H9 (cell line): ENCODE data around the gene ALKBH2. TPM values are rescaled to one million over a fixed set of nuclear protein-coding genes. Genes with fewer than 3 reads are reported as not detected.

ENCODE experiments used
- DNase-seq: peaks from one replicate; pipeline ENCODE4 v3.0.0-alpha.2; 2017
- H2AFZ ChIP-seq: one replicate; pipeline ENCODE4 v1.6.1; 2013; ENCODE audit warnings: mild to moderate bottlenecking, low read length, control low read depth, moderate library complexity
- H2AK5ac ChIP-seq: 2 replicates; pipeline ENCODE4 v1.6.1; 2013; ENCODE audit warnings: low read length, control low read depth, mixed read lengths; ENCODE audit not compliant: insufficient read length
- H2BK120ac ChIP-seq: one replicate; pipeline ENCODE4 v1.6.1; 2013; ENCODE audit warnings: low read depth, mild to moderate bottlenecking, low read length, control low read depth, inconsistent platforms; ENCODE audit not compliant: poor library complexity, severe bottlenecking
- H2BK12ac ChIP-seq: 2 replicates; pipeline ENCODE4 v1.6.1; 2013; ENCODE audit warnings: low read length, control low read depth, mixed read lengths, low read depth; ENCODE audit not compliant: insufficient read length
- H2BK15ac ChIP-seq: 2 replicates; pipeline ENCODE4 v1.6.1; 2013; ENCODE audit warnings: low read depth, low read length, control low read depth
- H2BK20ac ChIP-seq: one replicate; pipeline ENCODE4 v1.6.1; 2013; ENCODE audit warnings: low read depth, mild to moderate bottlenecking, low read length, control low read depth, inconsistent platforms; ENCODE audit not compliant: poor library complexity, severe bottlenecking
- H2BK5ac ChIP-seq: 2 replicates; pipeline ENCODE4 v1.6.1; 2013; ENCODE audit warnings: low read length, control low read depth, mixed read lengths; ENCODE audit not compliant: insufficient read length
- H3K14ac ChIP-seq: 2 replicates; pipeline ENCODE4 v1.6.1; 2013; ENCODE audit warnings: low read length, control low read depth; ENCODE audit not compliant: insufficient read depth
- H3K18ac ChIP-seq: 2 replicates; pipeline ENCODE4 v1.6.1; 2013; ENCODE audit warnings: low read depth, mild to moderate bottlenecking, mixed read lengths, low read length, control low read depth; ENCODE audit not compliant: insufficient read length
- H3K23ac ChIP-seq: 2 replicates; pipeline ENCODE4 v1.6.1; 2013; ENCODE audit warnings: low read length, control low read depth, mixed read lengths, low read depth; ENCODE audit not compliant: insufficient read length
- H3K23me2 ChIP-seq: 2 replicates; pipeline ENCODE4 v1.6.1; 2013; ENCODE audit warnings: low read depth, mild to moderate bottlenecking, mixed read lengths, low read length, control low read depth; ENCODE audit not compliant: insufficient read length, poor library complexity, severe bottlenecking
- H3K27ac ChIP-seq: 2 replicates; pipeline ENCODE4 v1.5.1; 2013; ENCODE audit warnings: low read length, control low read depth, mixed read lengths, low read depth; ENCODE audit not compliant: insufficient read length
- H3K27me3 ChIP-seq: 2 replicates; pipeline ENCODE4 v1.6.1; 2013; ENCODE audit warnings: low read length, control low read depth, inconsistent platforms; ENCODE audit not compliant: insufficient read depth
- H3K4ac ChIP-seq: 2 replicates; pipeline ENCODE4 v1.6.1; 2013; ENCODE audit warnings: low read depth, mild to moderate bottlenecking, control low read depth, inconsistent platforms, low read length, moderate library complexity
- H3K4me1 ChIP-seq: 2 replicates; pipeline ENCODE4 v1.6.1; 2013; ENCODE audit warnings: low read length, control low read depth, inconsistent platforms; ENCODE audit not compliant: insufficient read depth
- H3K4me2 ChIP-seq: 2 replicates; pipeline ENCODE4 v1.6.1; 2013; ENCODE audit warnings: low read length, control low read depth, mixed read lengths; ENCODE audit not compliant: insufficient read length, insufficient read depth
- H3K56ac ChIP-seq: 2 replicates; pipeline ENCODE4 v1.6.1; 2013; ENCODE audit warnings: low read depth, mild to moderate bottlenecking, mixed read lengths, low read length, control low read depth; ENCODE audit not compliant: insufficient read length
- H3K79me1 ChIP-seq: 2 replicates; pipeline ENCODE4 v1.6.1; 2013; ENCODE audit warnings: low read depth, mild to moderate bottlenecking, moderate library complexity, low read length, control low read depth, inconsistent platforms; ENCODE audit not compliant: insufficient read depth, poor library complexity, severe bottlenecking
- H3K79me2 ChIP-seq: 2 replicates; pipeline ENCODE4 v1.6.1; 2013; ENCODE audit warnings: low read length, control low read depth, inconsistent platforms; ENCODE audit not compliant: insufficient read depth
- H3K9ac ChIP-seq: 2 replicates; pipeline ENCODE4 v1.6.1; 2013; ENCODE audit warnings: low read length, control low read depth, mixed read lengths; ENCODE audit not compliant: insufficient read length; ENCODE audit errors: extremely low read depth
- H3K9me3 ChIP-seq: one replicate; pipeline ENCODE4 v1.6.1; 2013; ENCODE audit warnings: low read depth, low read length, inconsistent platforms; ENCODE audit not compliant: control insufficient read depth
- H3T11ph ChIP-seq: one replicate; pipeline ENCODE4 v1.6.1; 2013; ENCODE audit warnings: mild to moderate bottlenecking, low read length, control low read depth, inconsistent platforms
- H4K20me1 ChIP-seq: one replicate; pipeline ENCODE4 v1.6.1; 2013; ENCODE audit not compliant: control insufficient read depth, insufficient read length, insufficient read depth
- H4K5ac ChIP-seq: 2 replicates; pipeline ENCODE4 v1.6.1; 2013; ENCODE audit warnings: low read depth, mild to moderate bottlenecking, mixed read lengths, low read length, control low read depth; ENCODE audit not compliant: insufficient read length
- H4K8ac ChIP-seq: replicated peaks from 2 replicates; pipeline ENCODE4 v1.6.1; 2013; ENCODE audit warnings: low read length, control low read depth, mixed read lengths, low read depth; ENCODE audit not compliant: insufficient read length
- H4K91ac ChIP-seq: 2 replicates; pipeline ENCODE4 v1.6.1; 2013; ENCODE audit warnings: low read depth, mild to moderate bottlenecking, moderate library complexity, mixed read lengths, low read length, control low read depth; ENCODE audit not compliant: insufficient read length
- H3K27ac Mint-ChIP-seq, 3 experiments: 2 replicates in 2 of 3; 3 replicates in 1 of 3; pipeline ENCODE4 v1.8.0; 2020 to 2021; ENCODE audit warnings: mixed read lengths in 3 of 3, mild to moderate bottlenecking in 1 of 3, moderate library complexity in 1 of 3
- H3K27me3 Mint-ChIP-seq: 2 replicates; pipeline ENCODE4 v1.8.0; 2021; ENCODE audit warnings: low read depth, mild to moderate bottlenecking, moderate library complexity, mixed read lengths
- H3K36me3 Mint-ChIP-seq, 3 experiments: 2 replicates in 2 of 3; 3 replicates in 1 of 3; pipeline ENCODE4 v1.8.0; 2020 to 2021; ENCODE audit warnings: low read depth in 3 of 3, mixed read lengths in 3 of 3; ENCODE audit not compliant: insufficient read depth in 1 of 3
- H3K4me1 Mint-ChIP-seq, 2 experiments: 2 replicates each; pipeline ENCODE4 v1.8.0; 2020; ENCODE audit warnings: mixed read lengths in 2 of 2
- H3K4me3 Mint-ChIP-seq, 2 experiments: 2 replicates in 1 of 2; 3 replicates in 1 of 2; pipeline ENCODE4 v1.8.0; 2020 to 2021; ENCODE audit warnings: mild to moderate bottlenecking in 2 of 2, mixed read lengths in 2 of 2, moderate library complexity in 1 of 2
- H3K9me3 Mint-ChIP-seq, 2 experiments: 2 replicates in 1 of 2; 3 replicates in 1 of 2; pipeline ENCODE4 v1.8.0; 2020; ENCODE audit warnings: mild to moderate bottlenecking in 2 of 2, mixed read lengths in 2 of 2, moderate library complexity in 1 of 2
- CTCF ChIP-seq: fragments of 200-600 bp; sonication (generic); conservative IDR thresholded peaks from 3 replicates; pipeline ENCODE4 v1.8.0; 2021; ENCODE audit warnings: antibody characterized with exemption, mild to moderate bottlenecking
- WGBS: extraction: QIAGEN DNeasy Blood & Tissue Kit; methylation state at CpG from one replicate; pipeline ENCODE4 v1.1.7; 2013; ENCODE audit warnings: missing lambda C conversion rate, low lambda C conversion rate, mixed read lengths; ENCODE audit not compliant: insufficient read length; ENCODE audit errors: extremely low coverage; 5-methylcytosine and 5-hydroxymethylcytosine counted together
- total RNA-seq: library from RNA; stranded (reverse); gene quantifications from 2 replicates; pipeline ENCODE4 v1.2.1, GENCODE V29; 2021

Gene ALKBH2
- total RNA-seq, 1 experiment from 2014 or later = 24.4 TPM

GRCh38 chr12:109069307-109070271, 23.7 kb downstream of the ALKBH2 start:
- no peak overlapping the region for H2BK12ac ChIP-seq
- no peak overlapping the region for H3K9ac ChIP-seq
- peak; percentile 83 for DNase-seq
- no peak overlapping the region for H3K4ac ChIP-seq
- no peaks in the 10 kb centered on the region for H3K27me3 ChIP-seq
- Mint-ChIP-seq H3K27ac (peak overlapping the region; percentile 54 to 97 (median 96); a peak in 6 of 7 replicates), H3K4me1 (peaks cover 19 to 22% of the 10 kb centered on the region in 2 experiments), H3K36me3 (peaks cover 3 to 23% (median 10%) of the 10 kb centered on the region in 3 experiments; a peak in 5 of 7 replicates), H3K4me3 (peak overlapping the region; percentile 22 to 71), H3K27me3 (no peaks in the 10 kb centered on the region), H3K9me3 (no peaks in the 10 kb centered on the region)
- H4K91ac ChIP-seq = no peak overlapping the region
- peak overlapping the region; percentile 5 for H3K4me2 ChIP-seq
- no peaks in the 10 kb centered on the region for H3K79me2 ChIP-seq
- H4K20me1 ChIP-seq = no peaks in the 10 kb centered on the region
- no peak overlapping the region for H2AFZ ChIP-seq
- H3K27ac ChIP-seq = no peak overlapping the region
- no peak overlapping the region for H2AK5ac ChIP-seq
- no peak overlapping the region for H2BK120ac ChIP-seq
- H3K9me3 ChIP-seq = no peaks in the 10 kb centered on the region
- H2BK5ac ChIP-seq = no peak overlapping the region
- H3K23ac ChIP-seq = no peak overlapping the region
- no peak overlapping the region for H2BK15ac ChIP-seq
- H3K14ac ChIP-seq = no peak overlapping the region
- no peak overlapping the region for H4K8ac ChIP-seq
- H3K56ac ChIP-seq = no peak overlapping the region
- H3K23me2 ChIP-seq = no peaks in the 10 kb centered on the region
- TF ChIP-seq CTCF = peak; percentile 29; the same call in 1 of the 3 replicates
- H3K18ac ChIP-seq = no peak overlapping the region
- no CpG with 5 or more reads among the region's 17 CpGs for WGBS
- no peaks in the 10 kb centered on the region; the same call in 1 of the 2 replicates for H3K4me1 ChIP-seq
- no peak overlapping the region for H2BK20ac ChIP-seq
- no peak overlapping the region for H3T11ph ChIP-seq
- no peaks in the 10 kb centered on the region for H3K79me1 ChIP-seq
- H4K5ac ChIP-seq = no peak overlapping the region
